HG03342 (cell line): ENCODE measurements around the gene EPHA4.

Experiments
- ATAC-seq: cut with Tn5 transposase; IDR thresholded peaks from one replicate; pipeline ENCODE4 v1.9.1; 2021; ENCODE audit warnings: mild to moderate bottlenecking, moderate library complexity; ENCODE audit not compliant: unreplicated experiment

The EPHA4 gene

GRCh38 chr2:221447310-221447709, 124.8 kb downstream of the EPHA4 start:
- no peak for ATAC-seq

DNA sequence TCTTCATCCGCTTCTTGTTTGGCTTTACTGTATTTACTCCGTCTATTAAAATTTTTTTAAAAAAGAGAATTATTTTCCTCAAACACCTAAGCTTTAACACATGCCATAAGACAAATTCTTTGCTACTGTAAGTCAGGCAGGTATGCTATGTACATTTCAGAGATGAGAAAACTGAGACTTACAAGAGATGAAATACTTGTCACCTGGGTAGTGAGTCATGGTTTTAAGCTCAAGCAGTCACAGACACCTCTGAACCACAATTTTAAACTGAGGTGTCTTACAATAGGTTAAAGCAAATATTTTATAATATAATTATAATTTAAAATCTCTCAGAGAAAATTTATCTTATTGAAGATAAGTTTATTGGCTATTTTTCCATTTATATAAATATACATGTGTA, 126.0 kb downstream of the EPHA4 start:
- no peak for ATAC-seq

DNA sequence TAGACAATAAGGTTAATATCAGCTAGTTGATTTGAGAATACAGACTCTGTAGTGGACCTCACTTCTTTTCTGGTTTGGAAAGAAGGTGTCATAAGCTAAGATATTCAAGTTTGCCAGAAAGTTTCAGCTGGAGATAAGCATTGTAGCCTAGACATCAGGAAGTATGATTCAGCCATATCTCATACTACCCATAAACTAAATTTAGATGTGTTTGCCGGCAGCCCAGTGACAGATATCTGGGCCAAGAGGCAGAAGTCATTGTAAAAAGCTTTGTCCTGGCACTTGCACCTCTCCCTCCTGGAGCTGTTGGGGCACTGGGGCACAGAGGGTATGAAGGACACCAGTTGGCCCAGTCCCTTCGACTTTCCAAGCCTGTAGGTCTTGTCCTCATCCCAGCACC, 128.0 kb downstream of the EPHA4 start:
- ATAC-seq, result no peak

- no peak for ATAC-seq
Observed at GRCh38 chr2:221443645-221444044, 128.5 kb downstream of the EPHA4 start.

GRCh38 chr2:221442128-221442527, 130.0 kb downstream of the EPHA4 start:
- no peak for ATAC-seq

DNA sequence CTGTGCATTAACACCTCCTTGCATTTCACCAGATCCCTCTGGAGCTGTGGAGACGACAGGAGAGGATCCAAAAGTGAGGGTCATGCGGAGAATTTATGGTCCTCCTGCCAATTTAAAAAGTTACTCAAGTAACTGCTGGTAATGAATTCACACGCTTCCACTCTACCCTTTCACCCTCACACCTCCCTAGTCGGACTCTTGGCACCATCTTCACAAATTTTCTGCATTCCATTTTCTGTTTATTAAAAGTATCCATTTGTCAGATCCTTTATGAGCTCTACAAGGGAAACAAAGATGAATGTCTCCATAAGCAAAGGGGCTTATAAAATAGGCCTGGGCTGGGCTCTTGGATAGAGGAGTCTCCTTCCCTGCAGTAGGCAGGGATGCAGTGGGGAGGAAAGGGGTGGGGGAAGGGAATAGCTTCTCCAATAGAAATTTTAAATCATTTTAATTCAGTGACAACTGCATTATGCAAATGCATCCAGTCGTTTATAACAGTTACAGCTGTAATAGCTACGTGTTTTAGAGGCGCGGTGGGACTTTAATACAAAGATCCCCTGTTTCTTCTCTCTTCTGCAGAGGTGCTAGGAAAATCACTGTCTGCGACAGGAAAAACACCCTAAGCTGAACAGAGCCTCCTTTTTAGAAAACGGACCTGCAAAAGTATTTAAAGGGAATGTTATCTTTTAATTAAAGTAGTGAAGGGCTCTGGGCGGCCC, 132.2 kb downstream of the EPHA4 start:
- ATAC-seq, result no peak

- ATAC-seq, result no peak
Observed at GRCh38 chr2:221437056-221437455, 135.0 kb downstream of the EPHA4 start.

DNA sequence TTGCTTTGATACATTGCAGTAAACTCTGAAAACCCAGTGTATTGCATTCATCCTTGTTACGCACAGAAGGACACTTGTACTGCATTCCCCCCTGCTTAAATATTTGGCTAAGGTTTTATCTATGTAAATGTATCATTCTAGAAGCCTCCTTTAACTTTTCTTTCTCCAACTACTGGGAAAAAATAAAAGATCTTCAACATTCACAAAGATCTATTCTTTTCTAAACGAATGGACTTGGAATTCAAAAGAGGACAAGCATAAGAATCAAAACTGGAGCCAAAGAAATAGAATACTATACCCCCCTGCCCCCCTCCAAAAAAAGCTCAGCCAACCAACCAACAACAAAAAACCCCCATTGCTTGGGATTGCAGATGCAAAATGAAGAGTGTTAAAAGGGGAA, 136.9 kb downstream of the EPHA4 start:
- no peak for ATAC-seq

GRCh38 chr2:221434142-221434541, 138.0 kb downstream of the EPHA4 start:
- no peak for ATAC-seq

- ATAC-seq, result no peak
Observed at GRCh38 chr2:221431477-221431876, 140.6 kb downstream of the EPHA4 start.

DNA sequence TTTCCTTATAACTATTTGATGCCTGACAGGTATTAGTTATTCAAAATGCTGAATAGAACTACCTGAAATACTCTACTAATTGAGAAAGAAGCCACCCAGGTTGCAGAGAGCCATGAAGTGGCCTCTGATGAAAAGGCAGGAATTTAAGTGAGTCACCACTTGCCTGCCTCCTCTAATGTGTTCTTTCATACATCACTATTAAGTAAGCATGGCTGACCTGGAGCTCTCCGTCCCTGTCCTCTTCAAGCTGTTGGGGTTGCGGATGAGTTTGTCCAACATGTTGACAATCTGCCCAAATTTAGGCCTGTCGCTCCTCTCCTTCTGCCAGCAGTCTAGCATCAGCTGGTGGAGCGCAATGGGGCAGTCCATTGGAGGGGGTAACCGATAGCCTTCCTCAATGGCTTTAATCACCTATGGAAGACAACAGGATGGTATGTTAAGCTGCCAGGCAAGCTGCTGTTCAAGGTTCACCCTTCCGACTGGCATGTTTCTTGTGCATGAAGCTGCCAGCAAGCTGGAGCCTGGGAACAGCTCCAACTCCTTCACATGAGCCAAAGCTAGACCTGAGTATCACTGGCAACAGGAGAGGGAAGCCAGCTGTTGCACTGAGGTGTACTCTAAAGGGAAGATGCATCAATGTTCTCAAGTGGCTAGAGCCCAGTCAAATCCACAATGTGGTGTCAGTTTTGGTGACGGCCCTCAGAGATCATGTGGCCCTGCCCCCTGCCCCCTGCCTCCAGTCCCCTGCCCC, 142.2 kb downstream of the EPHA4 start:
- no peak for ATAC-seq

DNA sequence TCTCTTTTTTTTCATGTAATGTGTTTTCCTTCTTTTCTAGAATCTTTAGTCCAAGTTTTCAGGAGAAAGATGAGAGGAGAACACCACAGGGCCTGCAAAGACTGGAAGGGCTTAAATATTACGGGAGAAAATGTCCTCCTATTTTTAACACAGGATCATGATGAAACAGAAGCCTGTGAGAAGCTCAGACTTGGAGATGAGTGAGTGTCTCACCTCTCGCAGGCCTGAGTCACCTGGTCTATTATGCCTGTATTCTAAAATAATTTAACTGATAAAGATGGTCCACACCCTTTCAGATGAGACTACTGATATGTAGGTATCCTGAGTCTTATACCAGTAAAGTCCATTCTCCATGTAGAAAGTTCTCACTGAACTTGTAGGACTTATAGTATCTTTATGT, 143.2 kb downstream of the EPHA4 start:
- no peak for ATAC-seq

- no peak for ATAC-seq
Observed at GRCh38 chr2:221426929-221427328, 145.2 kb downstream of the EPHA4 start.

- ATAC-seq, result no peak
Observed at GRCh38 chr2:221425891-221426290, 146.2 kb downstream of the EPHA4 start.

DNA sequence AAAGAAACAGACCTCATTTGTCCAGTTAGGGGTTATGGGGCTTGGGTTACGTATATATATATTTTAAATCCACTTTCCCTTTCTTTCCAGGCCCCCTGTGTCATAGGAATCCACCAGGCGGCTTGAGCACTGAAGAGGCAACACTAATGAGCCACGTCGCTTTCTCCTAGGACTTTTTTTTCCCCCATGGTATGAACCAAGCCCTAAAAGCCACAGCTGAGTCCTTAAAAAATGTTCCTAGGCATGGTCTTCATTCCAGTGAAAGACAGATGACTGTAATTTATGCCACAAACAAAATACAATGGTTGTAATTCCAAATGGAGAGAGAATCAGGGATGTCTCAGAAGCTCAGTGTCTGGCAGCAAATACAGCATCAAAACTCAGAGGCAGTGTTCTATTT, 146.8 kb downstream of the EPHA4 start:
- ATAC-seq, result no peak

DNA sequence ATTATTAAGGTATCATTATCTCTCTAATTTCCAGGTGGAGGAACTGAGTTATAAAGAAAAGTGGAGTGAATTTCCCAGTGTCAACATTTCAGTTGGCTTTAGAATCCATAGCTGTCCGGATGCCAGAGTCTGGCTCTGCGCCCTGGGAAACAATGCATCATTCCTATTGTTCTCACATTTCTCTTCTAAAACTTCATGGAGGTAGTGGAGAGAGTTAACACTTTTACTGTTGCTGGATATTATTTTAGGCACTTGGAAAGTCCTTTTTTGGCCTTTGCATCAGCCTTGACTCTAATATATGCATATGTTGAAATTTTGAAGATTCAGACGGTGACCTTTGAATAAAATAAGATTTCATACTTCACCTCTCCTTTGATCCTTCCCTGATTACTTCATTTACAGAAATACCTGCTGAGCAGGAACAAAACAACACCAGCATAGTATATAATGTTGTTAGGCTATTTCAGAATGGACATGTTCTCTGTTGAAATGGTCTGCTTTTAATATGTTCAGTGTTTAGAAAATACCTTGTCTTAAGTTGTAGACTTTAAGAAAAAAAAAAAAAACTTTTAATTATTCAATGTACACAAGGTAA, 148.8 kb downstream of the EPHA4 start:
- no peak for ATAC-seq

DNA sequence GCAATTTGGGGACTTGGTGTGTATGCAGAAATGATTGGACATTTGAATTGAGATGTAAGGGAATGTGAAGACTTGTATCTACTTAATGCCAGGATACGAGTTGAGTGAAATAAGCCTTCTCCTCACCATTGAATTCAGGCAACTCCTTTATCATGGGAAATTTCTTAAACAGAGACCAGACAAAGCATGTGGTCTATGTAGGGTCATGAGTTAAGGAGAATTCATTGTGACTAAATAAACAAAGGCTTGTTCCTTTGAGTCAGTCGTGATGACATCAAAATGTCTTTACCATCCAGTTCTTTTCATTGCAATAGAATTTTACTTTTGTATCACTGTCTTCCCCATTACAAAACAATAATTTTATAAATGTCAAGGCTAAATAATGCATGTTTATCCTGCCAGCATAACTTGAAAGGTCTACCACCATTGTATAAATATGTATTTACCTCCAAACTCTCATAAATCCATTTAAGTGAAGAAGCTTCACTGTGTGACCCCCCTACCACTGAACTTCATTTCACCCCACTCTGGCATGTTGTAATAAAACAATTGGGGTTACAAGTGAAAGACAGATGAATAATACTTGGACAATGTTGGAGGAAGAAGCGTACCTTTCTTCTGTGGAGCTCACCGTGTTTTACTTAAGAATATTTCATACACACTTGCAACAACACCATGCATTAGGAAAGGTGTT, 149.4 kb downstream of the EPHA4 start:
- ATAC-seq, result no peak

GRCh38 chr2:221420245-221420644, 151.9 kb downstream of the EPHA4 start:
- no peak for ATAC-seq

DNA sequence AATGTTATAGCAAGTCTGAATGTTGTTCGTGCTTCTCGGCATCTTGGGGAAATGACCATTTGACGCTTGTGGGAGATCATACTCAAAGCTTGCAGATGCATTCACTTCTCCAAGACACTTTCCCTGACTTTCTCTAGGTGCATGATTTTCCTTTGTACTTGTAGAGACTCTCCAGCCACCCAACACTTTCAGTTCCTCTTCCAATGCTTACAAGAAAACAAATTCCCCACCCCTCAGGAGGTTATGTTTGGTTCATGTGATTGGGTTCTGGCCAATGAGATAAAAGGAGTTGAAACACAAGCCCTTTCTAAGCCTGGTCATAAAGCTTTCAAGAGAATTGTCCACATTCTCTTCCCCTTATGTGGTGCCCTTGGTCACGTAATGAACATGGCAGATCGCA, 156.3 kb downstream of the EPHA4 start:
- no peak for ATAC-seq

- no peak for ATAC-seq
Observed at GRCh38 chr2:221412978-221413377, 159.1 kb downstream of the EPHA4 start.

DNA sequence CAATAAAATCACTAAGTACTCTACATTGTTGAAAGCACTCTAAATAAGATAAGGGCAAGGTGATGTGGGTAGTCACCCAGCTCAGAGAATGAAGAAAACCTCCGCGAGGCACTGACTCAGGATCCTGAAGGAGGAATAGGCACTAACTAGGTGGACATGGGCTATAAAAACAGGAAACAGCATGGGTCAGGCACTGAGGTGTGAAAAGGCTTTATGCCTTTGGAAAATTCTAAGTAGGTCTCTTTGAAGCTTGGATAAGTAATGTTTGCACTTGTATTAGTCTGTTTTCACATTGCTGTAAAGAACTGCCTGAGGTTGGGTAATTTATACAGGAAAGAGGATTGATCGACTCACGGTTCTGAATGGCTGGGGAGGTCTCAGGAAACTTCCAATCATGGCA, 161.6 kb downstream of the EPHA4 start:
- ATAC-seq, result no peak

DNA sequence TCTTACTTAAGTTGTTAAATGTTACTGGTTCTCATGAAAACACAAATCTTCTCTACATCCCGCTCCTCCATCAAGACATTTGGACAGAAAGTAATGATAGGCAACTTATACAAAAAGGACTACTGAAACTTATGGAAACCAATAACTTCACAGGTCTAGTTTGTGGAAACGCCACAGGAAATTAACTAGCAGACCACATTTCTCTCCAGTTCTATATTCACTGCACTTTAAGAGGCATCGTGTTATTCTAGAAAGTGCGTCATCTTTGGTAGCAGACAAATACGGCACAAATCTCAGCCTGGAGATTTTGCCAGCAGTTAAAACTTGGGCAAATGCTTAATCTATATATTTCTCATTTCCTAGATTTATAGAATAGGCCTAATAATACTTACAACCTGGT, 164.3 kb downstream of the EPHA4 start:
- ATAC-seq, result no peak
